ENCODE data around the gene PCCA. TPM values are rescaled to one million over a fixed set of nuclear protein-coding genes. Genes with fewer than 3 reads are reported as not detected.
"Not testable (repeated sequence)": the region's sequence is repeated elsewhere in the genome, so short reads cannot be mapped to it uniquely, and the experiment has no call there.

Gene PCCA, protein sequence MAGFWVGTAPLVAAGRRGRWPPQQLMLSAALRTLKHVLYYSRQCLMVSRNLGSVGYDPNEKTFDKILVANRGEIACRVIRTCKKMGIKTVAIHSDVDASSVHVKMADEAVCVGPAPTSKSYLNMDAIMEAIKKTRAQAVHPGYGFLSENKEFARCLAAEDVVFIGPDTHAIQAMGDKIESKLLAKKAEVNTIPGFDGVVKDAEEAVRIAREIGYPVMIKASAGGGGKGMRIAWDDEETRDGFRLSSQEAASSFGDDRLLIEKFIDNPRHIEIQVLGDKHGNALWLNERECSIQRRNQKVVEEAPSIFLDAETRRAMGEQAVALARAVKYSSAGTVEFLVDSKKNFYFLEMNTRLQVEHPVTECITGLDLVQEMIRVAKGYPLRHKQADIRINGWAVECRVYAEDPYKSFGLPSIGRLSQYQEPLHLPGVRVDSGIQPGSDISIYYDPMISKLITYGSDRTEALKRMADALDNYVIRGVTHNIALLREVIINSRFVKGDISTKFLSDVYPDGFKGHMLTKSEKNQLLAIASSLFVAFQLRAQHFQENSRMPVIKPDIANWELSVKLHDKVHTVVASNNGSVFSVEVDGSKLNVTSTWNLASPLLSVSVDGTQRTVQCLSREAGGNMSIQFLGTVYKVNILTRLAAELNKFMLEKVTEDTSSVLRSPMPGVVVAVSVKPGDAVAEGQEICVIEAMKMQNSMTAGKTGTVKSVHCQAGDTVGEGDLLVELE
- total RNA-seq, result 65.6 TPM
- long read RNA-seq, transcript PCCA-201 (23 exons, 2,418 nt), result minor isoform, 9 of 140 reads
- long read RNA-seq, transcript PCCA-202 (24 exons, 2,494 nt), result major isoform, 102 of 140 reads
- long read RNA-seq, partial matches to known transcripts, result 7 of 140 reads
- long read RNA-seq, other reads (novel, unspliced or antisense), result 18 of 140 reads

DNA sequence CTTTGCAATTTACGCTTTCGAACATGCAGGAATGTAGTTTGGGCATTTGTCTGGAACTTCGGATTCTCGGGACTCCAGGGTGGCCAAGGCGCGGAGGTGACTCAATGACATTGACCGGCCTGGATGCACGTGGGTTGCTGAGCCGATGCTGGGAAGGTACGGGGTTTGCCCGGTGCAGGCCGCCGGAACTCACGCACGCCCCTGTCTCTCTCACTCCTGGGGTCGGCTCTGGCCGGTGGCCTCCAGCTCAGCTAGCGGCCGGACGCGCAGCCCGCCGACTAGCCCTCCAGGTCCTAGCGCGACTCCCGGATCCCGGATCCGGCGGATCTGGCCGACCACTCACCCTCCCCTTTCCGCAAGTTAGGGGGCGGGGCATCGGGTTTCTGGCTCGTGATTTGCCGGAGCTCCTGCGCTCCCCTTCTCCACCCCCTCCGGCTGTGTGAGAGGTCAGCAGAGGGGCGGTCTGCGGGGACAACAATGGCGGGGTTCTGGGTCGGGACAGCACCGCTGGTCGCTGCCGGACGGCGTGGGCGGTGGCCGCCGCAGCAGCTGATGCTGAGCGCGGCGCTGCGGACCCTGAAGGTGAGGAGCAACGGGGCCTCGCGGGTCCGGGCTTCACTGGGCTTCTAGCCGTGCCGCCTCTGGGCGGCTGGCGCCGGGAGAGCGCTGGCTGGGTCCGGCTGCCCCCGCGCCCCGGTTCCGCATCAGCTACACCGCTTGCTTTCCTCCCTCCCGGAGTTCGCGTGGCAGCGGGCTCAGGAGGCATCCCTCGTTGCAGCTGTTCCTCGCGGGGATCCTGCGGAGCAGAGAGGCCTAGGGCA lies at the start of gene PCCA:
Gene PCCA, plus strand, starts transcription at position 450 of the 821 bp plus-strand sequence. Its CDS starts 28 bp downstream, at position 478.
- intact Hi-C loops (cut with DNase I), result no loop called here
- ATAC-seq (ENCODE audit: poor library complexity) (peak; percentile 100), DNase-seq (peak; percentile 96)

DNA sequence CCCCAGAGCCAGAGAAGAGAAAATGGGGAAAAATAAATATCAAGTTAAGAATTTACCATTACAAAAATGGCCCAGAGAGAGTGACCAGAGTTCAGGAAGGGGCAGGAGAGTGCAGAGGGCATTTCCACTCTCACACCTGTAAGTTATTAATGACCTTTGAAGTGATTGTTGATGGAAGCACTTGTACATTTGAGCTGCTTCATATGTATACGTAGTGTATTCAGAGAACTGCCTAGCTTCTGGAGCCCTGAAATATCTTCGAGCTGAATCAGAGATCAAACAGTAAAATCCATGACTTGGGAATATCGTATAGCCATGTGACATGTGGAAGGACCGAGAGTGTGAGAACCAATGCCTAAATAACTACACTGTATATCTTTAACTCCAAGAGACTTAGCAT lies 49.2 kb upstream of the PCCA start:
- intact Hi-C loops (cut with DNase I), result no loop called here
- ATAC-seq (ENCODE audit: poor library complexity) (no peak), DNase-seq (no peak)

DNA sequence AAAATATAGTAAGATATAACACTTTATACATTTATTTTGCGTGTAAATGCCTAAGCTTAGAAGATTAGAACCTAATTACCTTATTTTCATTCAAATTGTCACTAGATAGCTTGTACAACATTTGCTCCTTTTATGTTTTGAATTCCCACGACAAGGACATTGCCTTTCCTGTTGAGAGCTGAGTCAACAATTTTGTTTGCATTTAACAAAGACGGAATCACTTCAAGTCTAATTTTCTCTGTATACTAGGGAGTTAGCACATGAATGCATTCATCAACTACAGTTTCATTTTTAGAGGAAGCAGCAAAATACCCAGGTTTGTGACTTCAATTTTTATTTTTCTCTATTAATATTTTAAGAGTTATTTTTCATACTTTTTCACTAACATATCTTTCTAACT lies 48.7 kb upstream of the PCCA start:
- intact Hi-C loops (cut with DNase I), result no loop called here

DNA sequence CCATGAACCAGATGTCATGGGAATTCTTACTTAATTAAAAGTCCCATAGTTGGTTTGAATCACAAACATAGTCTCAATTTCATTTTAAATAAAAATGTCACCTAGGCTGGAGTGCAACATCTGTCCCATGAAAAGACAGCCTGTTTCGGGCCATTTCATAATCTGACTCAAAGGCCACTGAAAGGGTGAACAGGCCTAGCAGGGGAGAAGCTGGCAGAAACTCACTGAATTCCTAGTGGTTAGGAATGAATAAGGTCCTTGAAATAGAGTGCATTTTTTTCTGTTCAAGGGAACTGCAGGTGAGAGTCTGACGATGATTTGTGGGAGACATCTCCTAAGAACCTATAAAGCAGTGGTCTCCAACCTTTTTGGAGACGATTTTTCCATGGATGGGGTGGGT lies 44.0 kb upstream of the PCCA start:
- ATAC-seq (ENCODE audit: poor library complexity), result no peak
- intact Hi-C loops (cut with DNase I), result no loop called here
- DNase-seq, result no peak

More for the DNA sequence above, 48.7 kb upstream of the PCCA start:
- DNase-seq (no peak), ATAC-seq (ENCODE audit: poor library complexity) (no peak)

DNA sequence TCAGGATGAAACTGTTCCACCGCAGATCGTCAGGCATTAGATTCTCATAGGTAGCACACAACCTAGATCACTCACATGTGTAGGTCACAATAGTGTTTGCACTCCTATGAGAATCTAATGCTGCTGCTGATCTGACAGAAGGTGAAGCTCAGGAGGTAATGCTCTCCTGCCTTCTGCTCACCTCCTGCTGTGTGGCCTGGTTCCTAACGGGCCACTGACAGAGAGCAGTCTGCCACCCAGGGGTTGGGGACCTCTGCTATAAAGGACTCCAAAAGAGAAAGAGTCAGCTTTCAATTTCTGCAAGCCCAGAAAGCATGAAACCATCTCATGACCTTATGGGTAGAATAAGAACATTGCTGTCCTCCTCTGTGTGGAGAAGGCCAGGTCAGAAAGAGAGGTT lies 43.5 kb upstream of the PCCA start:
- DNase-seq (no peak), ATAC-seq (ENCODE audit: poor library complexity) (no peak)
- intact Hi-C loops (cut with DNase I), result no loop called here

DNA sequence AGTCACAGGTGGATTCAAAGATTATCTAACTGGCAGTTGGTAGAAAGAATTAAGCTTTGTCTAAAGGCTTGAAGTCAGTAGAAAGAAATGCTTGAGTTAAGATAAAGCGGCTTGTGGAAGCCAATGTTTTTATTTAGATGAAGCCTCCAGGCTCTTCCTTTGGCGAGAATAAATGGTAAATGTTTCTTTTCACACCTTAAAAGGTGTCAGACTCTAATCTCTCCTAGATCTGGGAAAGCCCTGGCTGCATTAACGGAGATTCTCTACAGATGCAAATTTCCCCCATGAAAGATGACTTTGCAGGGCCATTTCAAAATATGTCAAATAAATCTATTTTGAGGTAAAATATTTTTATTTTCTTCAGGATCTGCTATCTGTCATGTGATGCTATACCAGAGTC lies 37.8 kb upstream of the PCCA start:
- DNase-seq (no peak), ATAC-seq (ENCODE audit: poor library complexity) (no peak)
- intact Hi-C loops (cut with DNase I), result no loop called here

DNA sequence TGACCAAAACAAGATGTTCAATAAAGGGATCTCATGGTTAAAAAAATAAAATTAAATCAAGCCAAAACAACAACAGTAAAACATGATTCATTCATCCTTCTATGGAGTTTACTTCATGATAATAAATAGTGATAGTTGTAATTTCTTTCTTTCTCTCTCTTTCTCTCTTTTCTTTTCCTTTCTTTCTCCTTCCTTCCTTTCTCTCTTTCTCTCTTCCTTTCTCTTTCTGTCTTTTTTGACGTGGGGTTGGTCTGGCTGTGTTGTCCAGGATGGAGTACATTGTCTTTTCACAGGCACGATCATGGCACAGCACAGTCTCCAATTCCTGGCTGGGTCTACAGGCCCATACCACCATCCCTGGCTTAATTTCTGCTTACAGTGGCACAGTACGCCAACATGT lies 29.1 kb upstream of the PCCA start:
- ATAC-seq (ENCODE audit: poor library complexity) (no peak), DNase-seq (no peak)
- intact Hi-C loops (cut with DNase I), result no loop called here

DNA sequence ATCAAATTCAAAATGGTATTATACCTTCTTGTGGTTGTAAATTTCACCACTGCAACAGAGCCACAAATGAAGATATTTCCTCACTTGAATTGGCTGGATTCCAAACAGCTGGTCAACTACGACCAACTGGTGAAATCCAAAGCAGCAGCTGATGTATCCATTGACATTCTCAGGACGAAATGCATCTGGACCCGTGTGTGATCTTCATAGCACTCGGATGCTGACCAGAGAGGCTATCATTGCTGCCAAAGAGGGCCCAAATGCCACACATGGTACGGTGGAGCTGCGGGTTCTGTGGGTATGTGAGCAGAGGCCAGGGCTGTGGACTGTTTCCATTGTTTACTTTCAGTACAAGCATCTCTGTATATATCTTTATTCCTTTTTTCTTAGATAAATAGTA lies 25.6 kb upstream of the PCCA start:
- ATAC-seq (ENCODE audit: poor library complexity) (no peak), DNase-seq (no peak)
- intact Hi-C loops (cut with DNase I), result no loop called here

DNA sequence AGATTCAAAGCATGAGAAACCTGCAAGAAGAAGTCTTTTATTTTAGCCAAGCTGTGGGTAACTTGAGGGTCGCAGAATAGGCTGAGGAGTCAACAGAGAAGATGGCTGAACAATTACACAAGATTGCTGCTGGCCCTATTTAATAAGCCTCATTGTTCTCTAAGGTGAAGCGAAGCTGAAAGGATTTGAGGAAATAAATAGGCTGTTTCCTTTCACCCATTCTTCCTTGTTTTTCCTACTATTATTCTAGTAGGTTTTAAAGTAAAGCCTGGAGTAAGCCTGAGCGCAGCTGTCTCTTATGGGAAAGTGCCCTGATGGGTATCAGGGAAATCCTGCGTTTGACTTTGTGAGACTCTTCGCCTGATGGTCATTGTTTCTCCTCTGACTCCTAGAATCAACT lies 25.0 kb upstream of the PCCA start:
- no peak for ATAC-seq (ENCODE audit: poor library complexity)
- intact Hi-C loops (cut with DNase I), result no loop called here
- no peak for DNase-seq

DNA sequence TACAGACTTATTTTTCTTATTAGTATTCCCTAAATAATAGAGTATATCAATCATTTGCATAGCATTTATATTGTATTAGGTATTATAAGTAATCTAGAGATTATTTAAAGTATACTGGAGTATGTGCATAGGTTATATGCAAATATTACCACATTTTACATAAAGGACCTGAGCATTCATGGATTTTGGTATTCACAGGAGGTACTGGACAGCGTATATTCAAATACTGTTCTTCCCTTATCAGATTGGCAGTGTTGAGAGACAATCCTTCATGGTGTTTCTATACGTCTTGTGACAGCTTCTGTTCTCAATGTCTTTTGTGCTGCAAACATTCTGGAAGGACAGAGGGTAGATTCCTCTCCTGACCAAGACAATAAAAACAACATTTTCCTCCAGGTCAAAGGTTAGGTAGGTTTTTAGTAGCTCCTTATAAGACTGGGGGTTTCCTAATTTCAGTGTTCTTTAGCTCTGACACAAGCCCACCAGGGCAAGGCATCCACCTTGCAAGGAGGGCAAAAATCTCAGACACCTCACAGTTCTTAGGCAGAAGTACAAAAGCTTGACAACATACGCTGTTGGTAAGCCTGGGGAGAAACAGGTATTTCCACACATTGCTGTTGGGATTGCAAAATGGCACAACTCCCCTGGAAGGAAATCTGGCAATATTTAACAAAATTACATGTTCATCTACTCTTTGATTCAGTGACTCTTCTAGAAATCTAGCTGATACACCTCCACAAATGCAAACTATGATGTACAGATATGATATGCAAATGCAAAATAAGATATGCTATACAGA lies 20.6 kb upstream of the PCCA start:
- intact Hi-C loops (cut with DNase I), result no loop called here
- ATAC-seq (ENCODE audit: poor library complexity), result no peak
- no peak for DNase-seq

DNA sequence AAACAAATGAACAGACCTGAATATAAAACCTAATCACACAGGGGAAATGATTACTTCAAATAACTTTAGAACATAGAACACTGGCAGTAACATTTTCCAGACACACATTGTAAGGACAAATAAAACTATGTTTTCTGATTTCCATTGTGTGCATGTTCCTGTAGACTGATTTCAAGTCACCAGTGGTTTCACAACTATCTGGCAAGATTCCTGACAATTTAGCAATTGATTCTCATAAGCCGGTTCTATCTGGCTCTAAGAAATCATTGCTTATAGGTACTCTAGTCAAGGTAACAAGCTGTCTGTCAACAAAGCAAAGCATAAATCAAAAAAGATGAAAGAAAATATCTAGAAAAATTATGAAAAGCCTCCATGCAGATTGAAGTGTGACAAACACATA lies 19.6 kb upstream of the PCCA start:
- no peak for ATAC-seq (ENCODE audit: poor library complexity)
- no peak for DNase-seq
- intact Hi-C loops (cut with DNase I), result no loop called here

DNA sequence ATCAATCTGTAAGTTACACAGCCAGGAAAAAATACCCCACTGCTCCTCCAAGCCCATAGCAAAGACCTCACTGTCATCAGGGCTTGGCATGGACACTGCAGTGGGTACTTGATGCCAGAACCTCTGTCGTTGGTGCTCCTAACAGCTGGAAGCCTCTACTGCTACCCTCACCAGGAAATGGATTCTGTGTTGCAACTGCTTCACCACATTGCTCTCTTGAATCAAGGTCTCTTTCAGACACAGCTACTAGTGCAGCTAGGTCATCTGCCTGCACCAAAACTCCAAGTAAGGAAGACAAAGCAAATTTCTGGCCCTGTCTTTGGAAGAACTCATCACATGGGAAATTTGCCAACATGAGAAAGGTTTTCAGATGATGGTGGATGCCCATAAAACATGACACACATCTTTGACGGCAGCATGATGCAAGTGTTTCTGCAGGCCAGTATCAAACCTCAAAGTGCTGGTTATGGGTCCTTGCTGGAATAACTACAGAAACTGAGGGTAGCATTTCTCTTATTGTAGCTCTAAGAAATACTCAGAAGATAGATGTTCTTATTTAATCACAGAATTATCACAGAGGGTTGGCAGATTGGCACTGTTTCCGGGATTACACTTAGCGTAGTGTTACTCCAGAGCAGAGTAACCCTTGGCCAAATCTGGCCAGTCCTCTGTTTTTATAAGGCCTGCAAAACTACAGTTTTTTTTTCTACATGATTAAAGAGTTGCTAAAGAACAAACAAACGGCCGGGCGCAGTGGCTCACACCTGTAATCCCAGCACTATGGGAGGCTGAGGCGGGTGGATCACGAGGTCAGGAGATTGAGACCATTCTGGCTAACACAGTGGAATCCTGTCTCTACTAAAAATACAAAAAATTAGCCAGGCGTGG lies 12.9 kb upstream of the PCCA start:
- DNase-seq (no peak), ATAC-seq (ENCODE audit: poor library complexity) (no peak)
- intact Hi-C loops (cut with DNase I), result no loop called here

DNA sequence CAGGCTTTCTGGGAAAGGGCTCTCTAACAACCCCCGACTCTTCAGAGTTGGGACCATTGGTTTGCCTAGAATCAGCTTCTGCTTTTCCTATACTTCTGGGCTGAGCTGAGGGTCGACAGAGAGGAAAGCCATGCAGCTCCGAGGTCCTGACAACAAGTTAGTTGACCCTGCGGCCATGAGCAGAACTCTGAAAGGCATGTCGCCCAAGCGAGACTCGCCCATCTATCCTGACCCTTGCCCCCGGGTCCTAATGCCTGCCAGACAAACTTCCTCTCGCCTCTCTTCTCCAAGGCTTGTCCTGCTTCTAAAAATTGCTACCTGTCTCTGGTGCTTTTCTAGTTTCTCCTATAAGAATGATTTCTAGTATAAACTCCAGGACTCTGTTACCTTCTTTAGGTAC lies 9.9 kb upstream of the PCCA start:
- DNase-seq; intact Hi-C loops (cut with DNase I); ATAC-seq (ENCODE audit: poor library complexity): not testable (repeated sequence)

DNA sequence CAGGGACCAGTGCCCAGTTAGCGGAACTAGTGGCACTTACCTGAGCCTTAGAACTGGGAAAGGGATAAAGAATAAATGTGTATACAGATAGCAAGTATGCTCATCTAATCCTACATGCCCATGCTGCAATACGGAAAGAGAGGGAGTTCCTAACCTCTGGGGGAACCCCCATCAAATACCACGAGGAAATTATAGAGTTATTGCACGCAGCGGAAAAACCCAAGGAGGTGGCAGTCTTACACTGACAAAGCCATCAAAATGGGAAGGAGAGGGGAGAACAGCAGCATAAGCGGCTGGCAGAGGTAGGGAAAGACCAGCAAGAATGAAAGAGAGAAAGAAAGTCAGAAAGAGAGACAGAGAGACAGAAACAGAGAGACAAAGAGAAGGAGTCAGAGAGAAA lies 5.5 kb upstream of the PCCA start:
- DNase-seq; intact Hi-C loops (cut with DNase I); ATAC-seq (ENCODE audit: poor library complexity): not testable (repeated sequence)

DNA sequence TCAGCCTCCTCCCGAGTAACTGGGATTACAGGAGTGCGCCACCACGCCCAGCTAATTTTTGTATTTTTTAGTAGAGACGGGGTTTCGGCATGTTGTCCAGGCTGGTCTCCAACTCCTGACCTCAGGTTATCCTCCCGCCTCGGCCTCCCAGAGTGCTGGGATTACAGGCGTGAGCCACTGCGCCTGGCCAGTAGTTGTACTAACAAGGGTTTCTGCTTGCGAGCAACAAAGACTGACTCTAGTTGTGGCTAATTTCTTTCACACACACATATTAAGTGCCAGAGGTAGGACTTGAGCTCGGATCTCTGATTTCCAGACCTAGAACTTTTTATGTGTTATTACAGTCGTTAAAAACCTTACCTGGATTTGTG lies 635 bp upstream of the PCCA start:
- intact Hi-C loops (cut with DNase I), result no loop called here
- DNase-seq (no peak), ATAC-seq (ENCODE audit: poor library complexity) (no peak)

DNA sequence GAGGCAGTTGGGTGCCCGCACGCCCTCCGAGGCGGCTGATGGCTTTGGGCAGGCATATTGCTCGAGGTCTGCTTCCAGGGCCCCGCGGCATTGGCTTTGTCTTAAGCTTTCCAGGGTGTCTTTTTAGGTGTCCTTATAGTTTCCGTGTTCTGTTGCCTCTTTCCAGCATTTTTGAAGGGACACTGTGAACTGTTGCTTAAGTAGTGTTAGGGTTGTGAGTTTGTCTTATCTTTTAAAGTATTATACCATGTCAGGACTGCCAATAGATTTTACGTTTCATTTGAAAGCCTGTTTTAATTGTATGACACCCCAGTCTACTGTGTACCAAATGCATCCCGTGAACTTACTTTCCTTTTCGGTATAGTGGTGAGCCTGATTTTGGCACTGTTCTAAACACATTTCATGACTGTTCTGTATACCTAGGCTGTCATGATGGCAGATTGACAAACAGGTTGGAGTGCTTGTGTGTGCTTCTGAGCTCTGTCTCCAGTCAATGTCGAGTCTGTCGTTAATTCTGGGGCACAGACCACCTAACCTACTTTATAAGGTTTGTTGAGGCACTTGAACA lies 656 bp downstream of the PCCA start:
- ATAC-seq (ENCODE audit: poor library complexity), result no peak
- intact Hi-C loops (cut with DNase I), result no loop called here
- no peak for DNase-seq

DNA sequence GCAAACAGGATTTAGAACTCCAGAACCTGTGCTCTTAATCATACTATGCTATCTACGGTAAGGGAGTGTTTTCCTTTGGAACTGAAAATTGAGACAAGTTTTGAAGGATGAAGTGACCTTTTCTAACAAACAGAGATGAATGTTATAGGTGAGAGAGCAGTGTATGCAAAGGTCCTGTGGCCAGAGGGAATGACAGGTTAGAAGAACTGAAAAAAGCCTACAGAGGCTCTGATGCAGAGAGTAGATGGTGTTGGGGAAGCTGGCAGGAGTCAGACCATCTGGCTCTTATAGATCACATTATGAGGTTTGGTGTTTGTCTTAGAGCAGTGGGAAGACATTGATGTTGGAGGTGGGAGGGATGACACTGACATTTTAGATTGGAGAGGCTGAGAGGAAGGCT lies 2.0 kb downstream of the PCCA start:
- ATAC-seq (ENCODE audit: poor library complexity) (no peak), DNase-seq (no peak)
- intact Hi-C loops (cut with DNase I), result no loop called here

Measured in Right ventricle myocardium superior (tissue), 1 donor.